ENCODE measurements around the gene SLC1A1.

The SLC1A1 gene

GRCh38 chr9:4507306-4508130 is 17.2 kb downstream of the SLC1A1 start:
- peaks cover 0 to 3% of the 10 kb centered on the region in 2 experiments for H3K4me1 ChIP-seq (ENCODE audit: control insufficient read depth in 1 of 2, insufficient read depth in 2 of 2, low read length in 2 of 2)
- H3K14ac ChIP-seq (ENCODE audit: low read length): no peak overlapping the region
- H3K27ac ChIP-seq (ENCODE audit: low read depth, low read length): no peak overlapping the region
- no peak overlapping the region for H4K8ac ChIP-seq (ENCODE audit: low read depth, low read length)
- H4K91ac ChIP-seq (ENCODE audit: low read depth, low read length): no peak overlapping the region
- no CpG with 5 or more reads among the region's 9 CpGs for WGBS (ENCODE audit: extremely low coverage, insufficient coverage, insufficient read length)
- no peak overlapping the region for H3K4me3 ChIP-seq (ENCODE audit: low read depth, low read length)
- no peaks in the 10 kb centered on the region for H3K9me3 ChIP-seq (ENCODE audit: insufficient read depth, low read depth, low read length)
- no peak overlapping the region for H3K4me2 ChIP-seq (ENCODE audit: low read length)
- peak in 1 of 2 donors; percentile 43 for DNase-seq
- H3K18ac ChIP-seq (ENCODE audit: low read length): no peak overlapping the region
- no peaks in the 10 kb centered on the region for H3K79me1 ChIP-seq (ENCODE audit: low read length)
- H2AFZ ChIP-seq (ENCODE audit: insufficient read depth, low read length, poor library complexity): no peak overlapping the region
- no peaks in the 10 kb centered on the region for H3K27me3 ChIP-seq (ENCODE audit: insufficient read depth, low read length)
- H2BK5ac ChIP-seq (ENCODE audit: low read depth, low read length, poor library complexity): no peak overlapping the region
- no peak overlapping the region for H2AK5ac ChIP-seq (ENCODE audit: low read length)
- H3K4ac ChIP-seq (ENCODE audit: low read depth, low read length): no peak overlapping the region
- no peak overlapping the region for H3K23ac ChIP-seq (ENCODE audit: low read length)
- no peaks in the 10 kb centered on the region for H3K36me3 ChIP-seq (ENCODE audit: control insufficient read depth in 1 of 2, insufficient read depth in 2 of 2, low read length in 2 of 2)
- H3K79me2 ChIP-seq (ENCODE audit: control insufficient read depth, insufficient read depth, low read length, poor library complexity): no peaks in the 10 kb centered on the region
- H2BK12ac ChIP-seq (ENCODE audit: low read length): no peak overlapping the region
- H3K9ac ChIP-seq (ENCODE audit: low read length): no peak overlapping the region
- no peak overlapping the region for H4K12ac ChIP-seq (ENCODE audit: low read depth, low read length)
- no peak overlapping the region for H2BK120ac ChIP-seq (ENCODE audit: insufficient read depth, low read length, poor library complexity)

- Histone ChIP-seq H2BK5ac (ENCODE audit: low read depth, low read length, poor library complexity) (no peak overlapping the region), H3K27ac (ENCODE audit: low read depth, low read length) (no peak overlapping the region), H4K8ac (ENCODE audit: low read depth, low read length) (no peak overlapping the region), H3K14ac (ENCODE audit: low read length) (no peak overlapping the region), H3K36me3 (ENCODE audit: control insufficient read depth in 1 of 2, insufficient read depth in 2 of 2, low read length in 2 of 2) (no peaks in the 10 kb centered on the region), H3K4me2 (ENCODE audit: low read length) (no peak overlapping the region), H3K79me2 (ENCODE audit: control insufficient read depth, insufficient read depth, low read length, poor library complexity) (no peaks in the 10 kb centered on the region), H3K9ac (ENCODE audit: low read length) (no peak overlapping the region), H3K27me3 (ENCODE audit: insufficient read depth, low read length) (no peaks in the 10 kb centered on the region), H3K4ac (ENCODE audit: low read depth, low read length) (no peak overlapping the region), H4K91ac (ENCODE audit: low read depth, low read length) (no peak overlapping the region), H3K79me1 (ENCODE audit: low read length) (no peaks in the 10 kb centered on the region), H3K4me1 (ENCODE audit: control insufficient read depth in 1 of 2, insufficient read depth in 2 of 2, low read length in 2 of 2) (peaks cover 0 to 3% of the 10 kb centered on the region in 2 experiments), H4K12ac (ENCODE audit: low read depth, low read length) (no peak overlapping the region), H3K18ac (ENCODE audit: low read length) (no peak overlapping the region), H3K9me3 (ENCODE audit: insufficient read depth, low read depth, low read length) (no peaks in the 10 kb centered on the region), H3K4me3 (ENCODE audit: low read depth, low read length) (no peak overlapping the region), H3K23ac (ENCODE audit: low read length) (no peak overlapping the region), H2BK120ac (ENCODE audit: insufficient read depth, low read length, poor library complexity) (no peak overlapping the region), H2AFZ (ENCODE audit: insufficient read depth, low read length, poor library complexity) (no peak overlapping the region), H2AK5ac (ENCODE audit: low read length) (no peak overlapping the region), H2BK12ac (ENCODE audit: low read length) (no peak overlapping the region)
- DNase-seq: peak; percentile 59 to 66
- WGBS (ENCODE audit: extremely low coverage, insufficient coverage, insufficient read length): no CpG with 5 or more reads among the region's 7 CpGs
Measured at GRCh38 chr9:4508246-4508906, 18.1 kb downstream of the SLC1A1 start.

- Histone ChIP-seq H3K79me2 (ENCODE audit: control insufficient read depth, insufficient read depth, low read length, poor library complexity) (no peaks in the 10 kb centered on the region), H3K4me3 (ENCODE audit: low read depth, low read length) (no peak overlapping the region), H3K18ac (ENCODE audit: low read length) (no peak overlapping the region), H2BK12ac (ENCODE audit: low read length) (no peak overlapping the region), H3K27me3 (ENCODE audit: insufficient read depth, low read length) (no peaks in the 10 kb centered on the region), H4K12ac (ENCODE audit: low read depth, low read length) (no peak overlapping the region), H3K23ac (ENCODE audit: low read length) (no peak overlapping the region), H3K9ac (ENCODE audit: low read length) (no peak overlapping the region), H3K14ac (ENCODE audit: low read length) (no peak overlapping the region), H3K79me1 (ENCODE audit: low read length) (no peaks in the 10 kb centered on the region), H4K8ac (ENCODE audit: low read depth, low read length) (no peak overlapping the region), H4K91ac (ENCODE audit: low read depth, low read length) (no peak overlapping the region), H2BK120ac (ENCODE audit: insufficient read depth, low read length, poor library complexity) (no peak overlapping the region), H2AFZ (ENCODE audit: insufficient read depth, low read length, poor library complexity) (no peak overlapping the region), H3K4ac (ENCODE audit: low read depth, low read length) (no peak overlapping the region), H3K27ac (ENCODE audit: low read depth, low read length) (no peak overlapping the region), H3K4me1 (ENCODE audit: control insufficient read depth in 1 of 2, insufficient read depth in 2 of 2, low read length in 2 of 2) (peaks cover 0 to 3% of the 10 kb centered on the region in 2 experiments), H2BK5ac (ENCODE audit: low read depth, low read length, poor library complexity) (no peak overlapping the region), H3K36me3 (ENCODE audit: control insufficient read depth in 1 of 2, insufficient read depth in 2 of 2, low read length in 2 of 2) (no peaks in the 10 kb centered on the region), H2AK5ac (ENCODE audit: low read length) (no peak overlapping the region), H3K4me2 (ENCODE audit: low read length) (no peak overlapping the region), H3K9me3 (ENCODE audit: insufficient read depth, low read depth, low read length) (no peaks in the 10 kb centered on the region)
- DNase-seq: no peak
- whole genome bisulfite sequencing (ENCODE audit: extremely low coverage, insufficient coverage, insufficient read length): no CpG with 5 or more reads among the region's 3 CpGs
Measured at GRCh38 chr9:4508907-4509589, 18.8 kb downstream of the SLC1A1 start.

GRCh38 chr9:4509590-4509984 is 19.3 kb downstream of the SLC1A1 start:
- H3K79me1 ChIP-seq (ENCODE audit: low read length): no peaks in the 10 kb centered on the region
- H2BK5ac ChIP-seq (ENCODE audit: low read depth, low read length, poor library complexity): no peak overlapping the region
- H4K12ac ChIP-seq (ENCODE audit: low read depth, low read length): no peak overlapping the region
- no peak overlapping the region for H4K91ac ChIP-seq (ENCODE audit: low read depth, low read length)
- no peaks in the 10 kb centered on the region for H3K36me3 ChIP-seq (ENCODE audit: control insufficient read depth in 1 of 2, insufficient read depth in 2 of 2, low read length in 2 of 2)
- no peak overlapping the region for H3K27ac ChIP-seq (ENCODE audit: low read depth, low read length)
- no peak overlapping the region for H2AFZ ChIP-seq (ENCODE audit: insufficient read depth, low read length, poor library complexity)
- H4K8ac ChIP-seq (ENCODE audit: low read depth, low read length): no peak overlapping the region
- no peak overlapping the region for H3K4ac ChIP-seq (ENCODE audit: low read depth, low read length)
- no peak overlapping the region for H3K14ac ChIP-seq (ENCODE audit: low read length)
- no peak overlapping the region for H2BK12ac ChIP-seq (ENCODE audit: low read length)
- H3K18ac ChIP-seq (ENCODE audit: low read length): no peak overlapping the region
- WGBS (ENCODE audit: extremely low coverage, insufficient coverage, insufficient read length): no CpG with 5 or more reads among the region's 3 CpGs
- H3K9me3 ChIP-seq (ENCODE audit: insufficient read depth, low read depth, low read length): no peaks in the 10 kb centered on the region
- peak in 1 of 2 donors; percentile 10 for DNase-seq
- no peak overlapping the region for H2AK5ac ChIP-seq (ENCODE audit: low read length)
- no peak overlapping the region for H3K23ac ChIP-seq (ENCODE audit: low read length)
- H3K9ac ChIP-seq (ENCODE audit: low read length): no peak overlapping the region
- H3K79me2 ChIP-seq (ENCODE audit: control insufficient read depth, insufficient read depth, low read length, poor library complexity): no peaks in the 10 kb centered on the region
- no peaks in the 10 kb centered on the region for H3K27me3 ChIP-seq (ENCODE audit: insufficient read depth, low read length)
- no peak overlapping the region for H3K4me2 ChIP-seq (ENCODE audit: low read length)
- H3K4me1 ChIP-seq (ENCODE audit: control insufficient read depth in 1 of 2, insufficient read depth in 2 of 2, low read length in 2 of 2): peaks cover 0 to 3% of the 10 kb centered on the region in 2 experiments
- H3K4me3 ChIP-seq (ENCODE audit: low read depth, low read length): no peak overlapping the region
- H2BK120ac ChIP-seq (ENCODE audit: insufficient read depth, low read length, poor library complexity): no peak overlapping the region
